Mesothelial cell of epicardium (in vitro differentiated cells): Measurements from ENCODE around the gene KIF21B. TPM values are rescaled to one million over a fixed set of nuclear protein-coding genes. Genes with fewer than 3 reads are reported as not detected.

Experiments used
- DNase-seq, 2 experiments: peaks; one replicate each; pipeline ENCODE4 v3.0.0; 2021; ENCODE audit warnings: low spot score in 2 of 2; ENCODE audit not compliant: unreplicated experiment in 2 of 2
- H3K27ac Mint-ChIP-seq: 2 replicates; pipeline ENCODE4 v1.8.0; 2021; ENCODE audit warnings: mixed read lengths
- H3K27me3 Mint-ChIP-seq: 2 replicates; pipeline ENCODE4 v1.8.0; 2021; ENCODE audit warnings: low read depth, mixed read lengths
- H3K36me3 Mint-ChIP-seq: 2 replicates; pipeline ENCODE4 v1.8.0; 2021; ENCODE audit warnings: mixed read lengths
- H3K4me1 Mint-ChIP-seq: 2 replicates; pipeline ENCODE4 v1.8.0; 2021; ENCODE audit warnings: mixed read lengths
- H3K4me3 Mint-ChIP-seq: 2 replicates; pipeline ENCODE4 v1.8.0; 2021; ENCODE audit warnings: mild to moderate bottlenecking, moderate library complexity, mixed read lengths
- H3K9me3 Mint-ChIP-seq: 2 replicates; pipeline ENCODE4 v1.8.0; 2021; ENCODE audit warnings: mixed read lengths
- total RNA-seq: library from RNA; stranded (reverse); gene quantifications from 3 replicates; pipeline ENCODE4 v1.2.1, GENCODE V29; 2021
- TF ChIP-seq, protein P1 (sequence below): fragments of 200-600 bp; sonication (generic); IDR thresholded peaks from one replicate; pipeline ENCODE4 v1.5.0; 2021; ENCODE audit warnings: antibody characterized with exemption; ENCODE audit not compliant: unreplicated experiment

KIF21B gene
- total RNA-seq, 1 donor from 2014 or later: 7.0 TPM

- Mint-ChIP-seq H3K27me3 (peaks cover under 1% of the 10 kb centered on the region), H3K9me3 (no peaks in the 10 kb centered on the region), H3K27ac (no peak overlapping the region), H3K4me3 (no peak overlapping the region), H3K4me1 (no peaks in the 10 kb centered on the region), H3K36me3 (no peaks in the 10 kb centered on the region)
- TF ChIP-seq, protein P1, sequence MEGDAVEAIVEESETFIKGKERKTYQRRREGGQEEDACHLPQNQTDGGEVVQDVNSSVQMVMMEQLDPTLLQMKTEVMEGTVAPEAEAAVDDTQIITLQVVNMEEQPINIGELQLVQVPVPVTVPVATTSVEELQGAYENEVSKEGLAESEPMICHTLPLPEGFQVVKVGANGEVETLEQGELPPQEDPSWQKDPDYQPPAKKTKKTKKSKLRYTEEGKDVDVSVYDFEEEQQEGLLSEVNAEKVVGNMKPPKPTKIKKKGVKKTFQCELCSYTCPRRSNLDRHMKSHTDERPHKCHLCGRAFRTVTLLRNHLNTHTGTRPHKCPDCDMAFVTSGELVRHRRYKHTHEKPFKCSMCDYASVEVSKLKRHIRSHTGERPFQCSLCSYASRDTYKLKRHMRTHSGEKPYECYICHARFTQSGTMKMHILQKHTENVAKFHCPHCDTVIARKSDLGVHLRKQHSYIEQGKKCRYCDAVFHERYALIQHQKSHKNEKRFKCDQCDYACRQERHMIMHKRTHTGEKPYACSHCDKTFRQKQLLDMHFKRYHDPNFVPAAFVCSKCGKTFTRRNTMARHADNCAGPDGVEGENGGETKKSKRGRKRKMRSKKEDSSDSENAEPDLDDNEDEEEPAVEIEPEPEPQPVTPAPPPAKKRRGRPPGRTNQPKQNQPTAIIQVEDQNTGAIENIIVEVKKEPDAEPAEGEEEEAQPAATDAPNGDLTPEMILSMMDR: no peak
- no peak for DNase-seq
These were observed 97.7 kb downstream of the KIF21B start for GRCh38 chr1:200925831-200926230.

GRCh38 chr1:200923601-200924000 is 99.9 kb downstream of the KIF21B start:
- Mint-ChIP-seq H3K4me3 (no peak overlapping the region), H3K4me1 (no peaks in the 10 kb centered on the region), H3K36me3 (no peaks in the 10 kb centered on the region), H3K9me3 (no peaks in the 10 kb centered on the region), H3K27ac (no peak overlapping the region), H3K27me3 (no peaks in the 10 kb centered on the region)
- TF ChIP-seq, protein P1: no peak
- no peak for DNase-seq

DNA sequence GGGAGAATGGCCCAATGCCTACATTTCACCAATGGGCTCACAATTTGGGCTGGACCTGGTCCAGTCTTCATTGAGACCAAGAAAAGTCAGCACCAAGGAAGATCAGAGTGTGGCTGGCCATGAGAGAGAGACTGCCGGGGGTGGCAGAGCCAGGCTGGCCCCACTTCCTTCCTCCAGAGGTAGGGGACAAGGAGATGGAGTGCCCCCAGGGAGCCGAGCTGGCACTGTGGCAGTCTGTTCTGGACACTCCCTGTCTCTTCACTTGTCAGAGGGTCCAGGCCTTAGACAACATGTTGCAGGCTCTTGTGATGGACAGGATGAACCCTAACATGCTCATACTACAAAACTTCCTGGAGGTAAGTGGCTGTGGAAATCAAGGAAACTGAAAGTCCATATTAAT is 101.1 kb downstream of the KIF21B start:
- Mint-ChIP-seq H3K4me3 (no peak overlapping the region), H3K4me1 (no peaks in the 10 kb centered on the region), H3K27ac (no peak overlapping the region), H3K9me3 (no peaks in the 10 kb centered on the region), H3K27me3 (no peaks in the 10 kb centered on the region), H3K36me3 (no peaks in the 10 kb centered on the region)
- no peak for DNase-seq
- TF ChIP-seq, protein P1: no peak

DNA sequence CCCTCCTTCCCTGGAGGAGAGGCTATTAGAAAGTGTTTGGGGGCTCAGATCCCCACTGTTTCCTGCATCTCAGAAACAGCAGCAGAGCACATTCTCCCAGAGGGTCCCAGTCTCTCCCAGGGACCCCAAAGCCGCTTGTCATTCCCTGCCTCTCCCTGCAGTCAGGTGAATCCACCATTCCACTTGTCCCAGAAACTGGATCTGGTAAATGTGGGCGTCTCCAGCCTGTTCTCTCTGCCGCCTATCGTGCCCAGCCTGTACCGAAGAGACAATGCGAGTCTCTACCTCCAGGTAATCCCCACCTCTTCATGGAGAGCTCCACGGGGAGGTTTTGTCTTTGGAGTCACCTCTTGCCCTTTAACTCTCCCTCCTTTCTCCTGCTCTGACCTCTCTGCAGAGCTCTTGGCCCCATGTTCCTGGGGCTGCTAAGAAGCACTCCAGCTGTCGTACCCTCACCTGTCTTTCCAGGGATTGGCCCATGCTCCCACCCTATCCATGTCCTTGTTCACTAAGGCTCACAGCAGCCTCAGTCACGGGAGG is 101.9 kb downstream of the KIF21B start:
- no peak overlapping the region for H3K4me3 Mint-ChIP-seq
- DNase-seq: no peak
- H3K9me3 Mint-ChIP-seq: no peaks in the 10 kb centered on the region
- no peaks in the 10 kb centered on the region for H3K27me3 Mint-ChIP-seq
- TF ChIP-seq, protein P1: no peak
- H3K36me3 Mint-ChIP-seq: no peaks in the 10 kb centered on the region
- H3K4me1 Mint-ChIP-seq: no peaks in the 10 kb centered on the region
- H3K27ac Mint-ChIP-seq: no peak overlapping the region

Other genes starting within 250 kb of the KIF21B start
- gene GPR25, start 150.7 kb downstream of the KIF21B start, total RNA-seq: 0.25 TPM in 1 of 3 replicates, not detected in the others
- 34.6 to 36.6 TPM (median 35.7 TPM) in 3 replicates for gene INAVA, start 128.8 kb downstream of the KIF21B start, total RNA-seq
- 0.05 TPM in 1 of 3 replicates, not detected in the others for gene CACNA1S, start 88.7 kb upstream of the KIF21B start, total RNA-seq
- gene ASCL5, start 103.5 kb upstream of the KIF21B start, total RNA-seq: not detected in 3 replicates
- gene TMEM9, start 130.8 kb upstream of the KIF21B start, total RNA-seq: 133 to 140 TPM (median 136 TPM) in 3 replicates
- 0.93 to 1.6 TPM (median 1.0 TPM) in 3 replicates for gene IGFN1, start 167.1 kb upstream of the KIF21B start, total RNA-seq